HepG2 (cell line): Measurements from ENCODE around the gene IQGAP3. TPM values are rescaled to one million over a fixed set of nuclear protein-coding genes. Genes with fewer than 3 reads are reported as not detected.

ENCODE experiments used
- ARID2 ChIP-seq: sonication (generic); formaldehyde crosslinking; IDR thresholded peaks from 2 replicates; pipeline ENCODE4 v1.8.1; 2022; ENCODE audit warnings: mild to moderate bottlenecking, missing genetic modification reagents, borderline replicate concordance
- ATAD3A ChIP-seq: sonication (generic); formaldehyde crosslinking; IDR thresholded peaks from 2 replicates; pipeline ENCODE4 v1.4.0; 2020; ENCODE audit warnings: missing genetic modification reagents
- BCL3 ChIP-seq: sonication (generic); formaldehyde crosslinking; IDR thresholded peaks from 2 replicates; pipeline ENCODE4 v1.5.1; 2020; ENCODE audit warnings: mild to moderate bottlenecking, missing genetic modification reagents, moderate library complexity
- CHD2 ChIP-seq: IDR thresholded peaks from 2 replicates; pipeline ENCODE4 v1.6.1; 2011; ENCODE audit warnings: low read depth, low read length, improper control_type of control experiment
- FOXC1 ChIP-seq: sonication (generic); formaldehyde crosslinking; IDR thresholded peaks from 2 replicates; pipeline ENCODE4 v1.8.0; 2022; ENCODE audit warnings: mild to moderate bottlenecking, missing genetic modification reagents, borderline replicate concordance
- HDAC2 ChIP-seq: sonication (generic); formaldehyde crosslinking; IDR thresholded peaks from 2 replicates; pipeline ENCODE4 v1.4.0; 2020; ENCODE audit warnings: missing genetic modification reagents
- JARID2 ChIP-seq: sonication (generic); formaldehyde crosslinking; IDR thresholded peaks from 2 replicates; pipeline ENCODE4 v1.8.1; 2023; ENCODE audit warnings: missing genetic modification reagents, inconsistent platforms; ENCODE audit not compliant: insufficient replicate concordance
- NCOA2 ChIP-seq: sonication (generic); formaldehyde crosslinking; IDR thresholded peaks from 2 replicates; pipeline ENCODE4 v1.8.0; 2022; ENCODE audit warnings: inconsistent platforms
- TRAFD1 ChIP-seq: sonication (generic); formaldehyde crosslinking; IDR thresholded peaks from 2 replicates; pipeline ENCODE4 v1.5.1; 2020; ENCODE audit warnings: missing genetic modification reagents, mild to moderate bottlenecking, borderline replicate concordance
- ZNF253 ChIP-seq: sonication (generic); formaldehyde crosslinking; IDR thresholded peaks from 2 replicates; pipeline ENCODE4 v1.8.0; 2022; ENCODE audit warnings: mild to moderate bottlenecking, missing genetic modification reagents, borderline replicate concordance
- ZNF441 ChIP-seq: sonication (generic); formaldehyde crosslinking; IDR thresholded peaks from 2 replicates; pipeline ENCODE4 v1.7.0; 2021; ENCODE audit warnings: missing genetic modification reagents, borderline replicate concordance
- ZNF446 ChIP-seq: sonication (generic); formaldehyde crosslinking; IDR thresholded peaks from 2 replicates; pipeline ENCODE4 v1.5.0; 2020; ENCODE audit warnings: mild to moderate bottlenecking, missing genetic modification reagents
- ZNF547 ChIP-seq: sonication (generic); formaldehyde crosslinking; IDR thresholded peaks from 2 replicates; pipeline ENCODE4 v1.5.1; 2020; ENCODE audit warnings: mild to moderate bottlenecking, missing genetic modification reagents
- polyA plus RNA-seq, 8 experiments: library from polyadenylated mRNA; depleted of rRNA in 3 of 8; stranded (reverse) in 7 of 8; unstranded in 1 of 8; fragments of >200 nt; fragmentation: Illumina TruSeq in 4 of 8; extraction: Trizol in 4 of 8; gene quantifications; 2 replicates each; pipeline versions ENCODE4 v1.2.1 to v1.2.3, GENCODE V29; 2011 to 2016; ENCODE audit warnings: low read depth in 4 of 8, missing spikeins in 1 of 8, mixed read lengths in 1 of 8; ENCODE audit not compliant: insufficient read depth in 1 of 8
- total RNA-seq, 5 experiments: library from RNA; depleted of rRNA; stranded (reverse); fragments of >200 nt; fragmentation: Illumina TruSeq; extraction: Trizol; gene quantifications; 2 replicates each; pipeline ENCODE4 v1.2.3, GENCODE V29; 2016; ENCODE audit warnings: low read depth in 1 of 5
- TF ChIP-seq, protein P1 (sequence below): sonication (generic); formaldehyde crosslinking; IDR thresholded peaks from 2 replicates; pipeline ENCODE4 v1.4.0; 2020; ENCODE audit warnings: mild to moderate bottlenecking, missing genetic modification reagents, borderline replicate concordance
- TF ChIP-seq, protein P2 (sequence below): sonication (generic); formaldehyde crosslinking; IDR thresholded peaks from 2 replicates; pipeline ENCODE4 v1.4.0; 2020; ENCODE audit warnings: low read depth, mild to moderate bottlenecking, missing genetic modification reagents

Gene IQGAP3
- total and polyA plus RNA-seq, 2 of the 13 experiments (the other 11 are each of a cell fraction or from before 2014, with no cell fraction given), result 13.5 to 14.1 TPM

DNA sequence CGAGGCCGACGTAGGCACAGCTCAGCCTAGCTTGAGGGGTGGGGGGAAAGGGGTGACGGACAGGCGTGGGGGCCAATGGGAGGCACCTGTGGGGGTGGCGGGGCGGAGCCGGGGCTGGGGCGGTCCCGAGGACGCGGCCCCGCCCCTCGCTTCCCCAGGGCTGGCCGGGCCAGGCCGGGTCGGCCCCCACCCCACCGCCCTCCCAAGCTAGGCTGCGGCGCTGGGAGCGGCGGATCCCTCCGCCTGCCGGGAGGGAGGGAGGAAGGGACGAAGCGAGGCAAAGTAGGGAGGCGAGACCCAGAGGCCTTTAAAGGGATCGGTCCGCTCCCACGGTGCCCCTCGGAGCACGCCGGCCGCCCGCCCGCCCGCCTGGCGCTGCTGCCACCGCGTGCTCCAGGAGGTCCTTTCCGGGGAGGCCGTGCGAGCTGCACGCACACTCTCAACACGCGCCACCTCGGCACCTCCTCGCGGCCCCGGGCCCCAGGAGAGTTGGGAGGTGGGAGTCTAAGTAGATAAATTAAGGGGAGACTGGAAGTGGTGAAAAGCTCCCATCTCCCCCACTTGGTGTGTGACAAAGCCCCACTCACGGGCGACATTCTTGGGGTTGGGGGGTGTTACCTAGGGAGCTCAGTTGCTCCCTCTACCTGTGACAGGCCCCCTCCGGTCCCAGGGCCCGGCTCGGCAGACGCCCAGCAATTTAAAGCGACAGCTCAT lies 71.4 kb downstream of the IQGAP3 start (continued):
- TF ChIP-seq, protein P1, sequence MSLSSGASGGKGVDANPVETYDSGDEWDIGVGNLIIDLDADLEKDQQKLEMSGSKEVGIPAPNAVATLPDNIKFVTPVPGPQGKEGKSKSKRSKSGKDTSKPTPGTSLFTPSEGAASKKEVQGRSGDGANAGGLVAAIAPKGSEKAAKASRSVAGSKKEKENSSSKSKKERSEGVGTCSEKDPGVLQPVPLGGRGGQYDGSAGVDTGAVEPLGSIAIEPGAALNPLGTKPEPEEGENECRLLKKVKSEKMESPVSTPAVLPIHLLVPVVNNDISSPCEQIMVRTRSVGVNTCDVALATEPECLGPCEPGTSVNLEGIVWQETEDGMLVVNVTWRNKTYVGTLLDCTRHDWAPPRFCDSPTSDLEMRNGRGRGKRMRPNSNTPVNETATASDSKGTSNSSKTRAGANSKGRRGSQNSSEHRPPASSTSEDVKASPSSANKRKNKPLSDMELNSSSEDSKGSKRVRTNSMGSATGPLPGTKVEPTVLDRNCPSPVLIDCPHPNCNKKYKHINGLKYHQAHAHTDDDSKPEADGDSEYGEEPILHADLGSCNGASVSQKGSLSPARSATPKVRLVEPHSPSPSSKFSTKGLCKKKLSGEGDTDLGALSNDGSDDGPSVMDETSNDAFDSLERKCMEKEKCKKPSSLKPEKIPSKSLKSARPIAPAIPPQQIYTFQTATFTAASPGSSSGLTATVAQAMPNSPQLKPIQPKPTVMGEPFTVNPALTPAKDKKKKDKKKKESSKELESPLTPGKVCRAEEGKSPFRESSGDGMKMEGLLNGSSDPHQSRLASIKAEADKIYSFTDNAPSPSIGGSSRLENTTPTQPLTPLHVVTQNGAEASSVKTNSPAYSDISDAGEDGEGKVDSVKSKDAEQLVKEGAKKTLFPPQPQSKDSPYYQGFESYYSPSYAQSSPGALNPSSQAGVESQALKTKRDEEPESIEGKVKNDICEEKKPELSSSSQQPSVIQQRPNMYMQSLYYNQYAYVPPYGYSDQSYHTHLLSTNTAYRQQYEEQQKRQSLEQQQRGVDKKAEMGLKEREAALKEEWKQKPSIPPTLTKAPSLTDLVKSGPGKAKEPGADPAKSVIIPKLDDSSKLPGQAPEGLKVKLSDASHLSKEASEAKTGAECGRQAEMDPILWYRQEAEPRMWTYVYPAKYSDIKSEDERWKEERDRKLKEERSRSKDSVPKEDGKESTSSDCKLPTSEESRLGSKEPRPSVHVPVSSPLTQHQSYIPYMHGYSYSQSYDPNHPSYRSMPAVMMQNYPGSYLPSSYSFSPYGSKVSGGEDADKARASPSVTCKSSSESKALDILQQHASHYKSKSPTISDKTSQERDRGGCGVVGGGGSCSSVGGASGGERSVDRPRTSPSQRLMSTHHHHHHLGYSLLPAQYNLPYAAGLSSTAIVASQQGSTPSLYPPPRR, result 0 out of 2 replicates have a peak, but pooled peaks have one; percentile 6
- TF ChIP-seq NCOA2 (CRISPR knock-in tag) (0 out of 2 replicates have a peak, but pooled peaks have one; percentile 10), JARID2 (CRISPR knock-in tag) (peak; percentile 37), FOXC1 (CRISPR knock-in tag) (peak; percentile 92), ZNF253 (CRISPR knock-in tag) (0 out of 2 replicates have a peak, but pooled peaks have one; percentile 68), TRAFD1 (CRISPR knock-in tag) (no peak), ZNF547 (CRISPR knock-in tag) (peak; percentile 83; the same call in 1 of the 2 replicates), ATAD3A (CRISPR knock-in tag) (0 out of 2 replicates have a peak, but pooled peaks have one; percentile 64), HDAC2 (CRISPR knock-in tag) (peak; percentile 32; the same call in 1 of the 2 replicates), BCL3 (peak; percentile 91; the same call in 1 of the 2 replicates), ARID2 (no peak), ZNF446 (CRISPR knock-in tag) (0 out of 2 replicates have a peak, but pooled peaks have one; percentile 40), ZNF441 (CRISPR knock-in tag) (peak; percentile 86), CHD2 (peak; percentile 67; the same call in 1 of the 2 replicates)
- TF ChIP-seq, protein P2, sequence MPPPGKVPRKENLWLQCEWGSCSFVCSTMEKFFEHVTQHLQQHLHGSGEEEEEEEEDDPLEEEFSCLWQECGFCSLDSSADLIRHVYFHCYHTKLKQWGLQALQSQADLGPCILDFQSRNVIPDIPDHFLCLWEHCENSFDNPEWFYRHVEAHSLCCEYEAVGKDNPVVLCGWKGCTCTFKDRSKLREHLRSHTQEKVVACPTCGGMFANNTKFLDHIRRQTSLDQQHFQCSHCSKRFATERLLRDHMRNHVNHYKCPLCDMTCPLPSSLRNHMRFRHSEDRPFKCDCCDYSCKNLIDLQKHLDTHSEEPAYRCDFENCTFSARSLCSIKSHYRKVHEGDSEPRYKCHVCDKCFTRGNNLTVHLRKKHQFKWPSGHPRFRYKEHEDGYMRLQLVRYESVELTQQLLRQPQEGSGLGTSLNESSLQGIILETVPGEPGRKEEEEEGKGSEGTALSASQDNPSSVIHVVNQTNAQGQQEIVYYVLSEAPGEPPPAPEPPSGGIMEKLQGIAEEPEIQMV (CRISPR knock-in tag), result no peak
